Stimulated activated naive CD4-positive, alpha-beta T cell treated with Interleukin-2 at 50 U/mL for 16 hours (primary cell): Measurements from ENCODE around the gene CDKAL1.

Experiments used
- DNase-seq: peaks from one replicate; lab custom pipeline; 2025; lab: John Stamatoyannopoulos, UW

The CDKAL1 gene

DNA sequence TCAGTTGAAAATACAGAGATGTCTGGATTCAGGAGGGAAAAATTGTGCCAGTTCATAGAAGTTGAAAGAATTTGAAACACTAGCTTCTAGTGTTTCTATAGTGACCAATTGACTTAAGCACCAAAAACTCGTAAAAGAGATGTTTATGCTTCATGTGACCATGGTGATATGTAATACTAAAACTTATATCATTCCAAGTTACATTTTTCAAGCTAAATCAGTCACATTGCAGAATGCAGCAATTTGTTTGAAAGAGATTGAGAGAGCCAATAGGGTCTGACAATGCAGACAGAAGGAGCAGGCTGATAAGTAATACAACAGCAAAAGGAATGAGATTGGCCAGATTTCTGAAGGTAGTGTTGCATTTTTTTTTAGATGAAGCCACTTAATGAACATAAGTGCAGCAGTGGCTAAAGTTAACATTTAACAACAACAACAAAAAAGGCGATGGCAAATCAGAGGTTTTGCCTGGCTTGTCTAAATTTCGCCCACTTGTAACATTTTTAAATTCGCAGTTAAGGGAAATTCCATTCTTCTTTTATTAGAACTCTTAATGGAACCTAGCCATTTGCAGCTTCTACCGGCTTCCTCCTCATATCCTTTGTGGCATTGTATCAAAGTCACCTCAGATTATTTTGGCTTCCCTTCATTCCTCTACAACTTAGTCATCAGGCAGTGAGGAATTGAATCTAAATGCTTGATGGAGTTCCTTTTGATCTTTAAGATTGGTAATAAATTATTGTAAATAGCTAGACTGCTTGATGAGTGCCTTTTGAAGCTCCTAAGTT lies 575.3 kb downstream of the CDKAL1 start:
- no peak for DNase-seq

- DNase-seq, result no peak
Measured at GRCh38 chr6:21110684-21111083, 576.4 kb downstream of the CDKAL1 start.

DNA sequence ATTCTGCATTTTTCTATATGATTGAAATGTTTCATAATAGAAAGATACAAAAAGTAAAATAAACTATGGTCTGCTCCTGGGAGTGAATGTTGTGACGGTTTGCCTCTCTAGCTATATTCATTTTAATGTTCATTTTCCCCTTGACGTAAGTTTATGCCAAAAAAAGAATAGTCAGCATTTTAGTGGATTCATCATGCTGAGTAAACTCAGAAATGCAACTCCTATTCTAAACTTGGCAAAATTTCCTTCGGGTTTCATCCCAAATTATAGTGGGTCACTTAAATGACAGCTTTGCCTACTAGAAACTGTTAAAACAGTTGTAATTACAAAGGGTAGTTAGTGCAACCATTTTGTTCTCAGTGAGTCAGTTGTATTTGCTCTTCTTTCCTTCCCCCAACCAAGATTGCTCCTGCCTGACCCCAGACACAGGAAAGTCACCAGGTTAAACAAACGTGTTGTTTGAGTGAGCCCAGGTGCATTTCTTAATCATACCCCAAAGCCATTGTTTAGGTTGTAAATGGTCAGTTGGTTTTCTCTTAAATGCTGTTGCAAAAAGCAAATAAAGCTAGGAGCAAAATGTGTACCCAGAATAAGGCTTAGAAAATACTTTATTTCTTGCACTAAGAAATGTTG lies 577.0 kb downstream of the CDKAL1 start:
- no peak for DNase-seq

DNA sequence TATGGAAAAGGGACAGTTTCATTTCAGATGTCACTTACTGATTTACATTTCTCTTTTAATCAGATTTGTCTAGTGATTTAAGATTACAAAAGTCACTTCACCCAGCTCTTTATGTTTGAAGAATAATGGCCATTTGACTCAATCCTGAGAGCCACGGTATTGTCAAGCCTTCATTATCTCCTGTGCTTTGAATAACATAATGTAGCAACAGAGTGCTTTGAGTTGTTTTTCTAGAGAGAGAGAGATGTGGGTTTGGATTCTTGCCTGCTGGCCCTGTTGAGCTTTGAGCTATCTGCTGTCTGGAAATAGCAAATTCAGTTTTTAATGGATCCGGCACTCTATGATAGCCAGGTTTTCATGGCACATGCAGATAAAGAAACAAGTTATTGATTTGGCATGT lies 580.9 kb downstream of the CDKAL1 start:
- no peak for DNase-seq

- no peak for DNase-seq
Measured at GRCh38 chr6:21116736-21117135, 582.5 kb downstream of the CDKAL1 start.

GRCh38 chr6:21118216-21118780 lies 584.0 kb downstream of the CDKAL1 start:
- DNase-seq, result no peak

DNA sequence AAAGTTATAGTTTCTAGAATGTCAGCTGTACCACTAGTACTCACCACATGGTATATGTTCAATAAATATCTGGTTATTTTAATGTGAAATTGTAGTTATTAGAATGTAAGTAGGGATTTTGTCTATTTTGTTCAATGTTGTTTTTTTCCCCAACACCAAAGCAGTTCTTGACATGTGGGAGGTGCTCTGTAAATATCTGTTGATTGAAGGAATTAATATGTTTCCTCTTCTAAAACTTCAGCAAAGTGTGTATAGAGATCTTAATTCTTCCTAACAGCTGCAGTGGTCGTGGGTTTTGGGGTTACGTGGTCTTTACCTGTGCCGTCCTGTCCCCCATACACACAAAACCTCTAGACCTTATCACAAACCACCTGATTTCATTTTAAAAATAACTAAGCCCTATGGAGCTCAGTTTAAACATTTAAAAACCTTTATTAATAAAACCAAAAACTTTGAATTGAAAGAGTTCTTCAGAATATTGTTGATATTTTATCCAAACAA lies 587.4 kb downstream of the CDKAL1 start:
- DNase-seq, result no peak

GRCh38 chr6:21123507-21124436 lies 589.5 kb downstream of the CDKAL1 start:
- no peak for DNase-seq

GRCh38 chr6:21128601-21129000 lies 594.3 kb downstream of the CDKAL1 start:
- no peak for DNase-seq

GRCh38 chr6:21131406-21131805 lies 597.1 kb downstream of the CDKAL1 start:
- DNase-seq, result no peak

GRCh38 chr6:21132446-21132845 lies 598.2 kb downstream of the CDKAL1 start:
- DNase-seq, result no peak

- no peak for DNase-seq
Measured at GRCh38 chr6:21132856-21133838, 598.9 kb downstream of the CDKAL1 start.

- no peak for DNase-seq
Measured at GRCh38 chr6:21133901-21134300, 599.6 kb downstream of the CDKAL1 start.

DNA sequence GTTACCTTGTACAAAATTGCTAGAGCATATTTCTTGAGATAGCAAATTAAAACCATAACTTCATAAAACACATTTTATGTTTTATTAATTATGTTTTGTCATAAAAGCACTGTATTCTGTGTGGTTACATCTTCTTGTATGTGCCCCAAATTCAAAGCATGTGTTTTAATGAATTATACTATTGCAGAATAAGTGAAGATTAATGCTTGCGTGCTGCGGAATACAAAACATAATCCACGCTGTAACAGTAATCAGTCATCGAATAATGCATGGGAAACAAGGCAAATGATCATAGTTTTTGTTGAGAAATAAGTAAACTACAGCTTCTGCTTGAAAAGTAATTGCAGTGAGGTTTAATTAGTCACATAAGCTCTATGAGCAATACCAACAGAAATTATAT lies 600.1 kb downstream of the CDKAL1 start:
- no peak for DNase-seq

DNA sequence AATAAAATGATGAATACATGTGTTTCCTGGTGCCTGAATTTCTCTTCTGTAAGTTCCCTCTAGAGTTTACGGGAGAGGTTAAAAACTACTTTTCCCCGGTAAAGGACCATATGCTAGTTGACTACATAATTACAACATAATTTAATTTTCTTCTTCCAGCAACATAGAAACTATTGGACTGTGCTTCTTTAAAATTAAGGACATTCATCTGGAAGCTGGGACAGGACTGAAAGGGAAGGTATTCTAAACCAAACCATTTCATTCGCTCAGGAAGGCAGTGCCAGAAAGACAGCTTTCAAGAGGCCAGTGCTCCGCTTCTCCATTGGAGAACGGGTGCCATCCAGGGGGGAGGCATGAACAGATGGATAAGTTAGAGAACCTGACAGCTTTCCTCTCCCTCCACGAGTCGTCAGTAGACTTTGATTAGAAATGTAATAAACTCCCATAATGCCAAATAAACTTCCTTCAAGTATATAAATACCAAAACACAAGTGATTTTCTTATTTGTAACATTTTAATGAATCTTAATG lies 601.3 kb downstream of the CDKAL1 start:
- DNase-seq, result no peak

GRCh38 chr6:21137700-21138335 lies 603.6 kb downstream of the CDKAL1 start:
- no peak for DNase-seq

DNA sequence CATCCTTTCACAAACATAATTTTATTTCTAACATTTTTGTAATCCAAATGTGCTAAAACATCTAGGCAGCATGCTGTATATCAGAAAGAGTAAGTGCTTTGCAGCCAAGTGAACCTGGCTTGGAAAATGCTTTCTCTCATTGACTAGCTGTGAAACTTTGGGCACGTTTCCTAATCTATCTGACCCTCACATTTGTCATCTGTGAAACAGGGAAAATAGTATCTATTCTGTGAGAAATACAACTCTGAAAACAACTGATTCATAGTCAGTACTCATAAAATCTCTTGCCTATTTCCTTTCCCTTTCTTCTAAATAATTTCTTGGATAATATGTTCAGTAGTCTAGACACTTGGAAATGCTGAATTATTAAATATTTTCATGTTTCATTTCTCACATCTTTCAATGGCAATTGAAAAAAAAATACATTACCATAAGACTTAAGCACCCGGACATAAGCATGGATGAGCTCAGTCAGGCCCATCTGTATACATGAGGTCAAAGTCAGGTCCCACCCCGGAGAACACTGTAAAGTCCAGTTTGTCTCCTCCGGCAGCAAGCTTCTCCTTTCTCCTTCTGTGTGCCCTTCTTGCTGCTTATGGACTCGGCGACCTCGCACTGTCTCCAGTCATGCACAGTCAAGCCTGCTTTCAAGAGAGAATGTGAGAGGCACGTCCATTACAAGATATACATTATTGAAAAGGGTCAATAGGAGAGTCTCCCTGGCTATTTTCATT lies 604.2 kb downstream of the CDKAL1 start:
- no peak for DNase-seq

DNA sequence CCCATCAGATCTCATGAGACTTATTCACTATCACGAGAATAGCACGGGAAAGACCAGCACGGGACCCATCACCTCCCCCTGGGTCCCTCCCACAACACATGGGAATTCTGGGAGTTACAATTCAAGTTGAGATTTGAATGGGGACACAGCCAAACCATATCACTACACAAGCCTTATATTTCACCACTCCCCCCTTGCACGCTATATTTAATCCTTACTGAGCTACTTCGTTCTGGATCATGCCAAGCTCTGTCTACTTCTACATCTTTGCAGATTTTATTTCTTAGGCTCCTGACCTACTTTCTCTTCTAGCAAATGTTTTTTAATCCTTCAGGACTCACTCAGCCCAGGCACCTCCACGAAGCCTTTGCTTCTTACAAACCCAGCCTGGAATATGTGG lies 606.7 kb downstream of the CDKAL1 start:
- no peak for DNase-seq

DNA sequence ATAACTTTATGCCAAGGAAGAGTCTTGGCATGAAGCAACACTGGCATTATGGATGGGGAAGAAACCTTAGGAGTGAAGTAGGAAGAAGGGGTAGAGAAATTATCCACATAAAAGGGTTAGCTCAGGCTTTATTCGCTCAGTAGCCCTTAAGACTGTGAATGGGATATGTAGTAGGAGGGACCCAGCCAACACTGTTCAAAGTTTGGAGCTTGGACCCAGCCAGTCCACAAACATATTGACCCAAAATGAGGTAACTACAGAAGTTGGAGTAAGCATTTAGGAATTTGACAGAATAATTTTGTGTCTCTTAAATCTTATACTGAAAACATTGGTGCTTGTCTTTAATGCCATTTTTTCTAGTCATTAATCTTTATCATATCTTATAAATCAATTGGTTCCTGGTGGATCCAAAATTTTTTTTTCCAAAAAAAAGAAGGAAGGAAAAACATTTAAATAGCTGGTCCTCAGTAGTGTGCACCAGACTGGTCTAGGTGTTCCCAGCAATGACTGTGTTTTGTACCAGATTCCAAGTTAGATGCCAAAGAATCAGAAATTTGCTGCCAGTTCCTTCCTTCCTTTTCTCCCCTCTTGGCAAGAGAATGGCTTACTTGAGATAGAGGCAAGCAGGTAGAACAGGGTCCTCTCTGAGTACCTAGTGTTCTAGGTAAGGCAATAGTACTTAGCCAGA lies 607.5 kb downstream of the CDKAL1 start:
- no peak for DNase-seq
